Measurements from ENCODE around the gene DNAH7.

The DNAH7 gene

GRCh38 chr2:195820867-195821565 is 247.6 kb downstream of the DNAH7 start:
- H3K4me3 ChIP-seq: no peak overlapping the region
- no peak for TF ChIP-seq CTCF (IDR thresholded peaks at IDR 0.05)
- no peak for DNase-seq (ENCODE audit: low spot score)
- H3K27ac ChIP-seq: no peak overlapping the region

DNA sequence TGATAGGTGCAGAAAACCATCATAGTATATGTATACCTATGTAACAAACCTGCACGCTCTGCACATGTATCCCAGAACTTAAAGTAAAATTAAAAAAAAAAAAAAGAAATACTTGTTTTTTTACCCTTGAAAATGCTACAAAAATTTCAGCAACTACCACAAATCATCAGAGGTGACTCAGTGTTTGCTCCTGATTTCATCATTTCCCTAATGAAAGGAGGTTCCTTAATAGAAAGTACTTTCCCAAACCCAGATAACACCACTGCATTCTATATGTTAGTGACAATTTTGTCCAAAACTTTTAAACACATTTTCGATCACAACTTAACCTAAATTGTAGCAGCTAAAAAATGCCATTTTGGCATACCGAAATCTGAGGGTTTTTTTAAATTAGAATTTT is 248.3 kb downstream of the DNAH7 start:
- no peak for TF ChIP-seq CTCF (IDR thresholded peaks at IDR 0.05)
- H3K27ac ChIP-seq: no peak overlapping the region

GRCh38 chr2:195819276-195819675 is 249.4 kb downstream of the DNAH7 start:
- H3K4me3 ChIP-seq: no peak overlapping the region
- DNase-seq (ENCODE audit: low spot score): no peak
- H3K27ac ChIP-seq: no peak overlapping the region
- TF ChIP-seq CTCF (IDR thresholded peaks at IDR 0.05): no peak

More for the DNA sequence above, 248.3 kb downstream of the DNAH7 start:
- H3K4me3 ChIP-seq: no peak overlapping the region
- no peak for DNase-seq (ENCODE audit: low spot score)

- TF ChIP-seq CTCF (IDR thresholded peaks at IDR 0.05): no peak
- Histone ChIP-seq H3K4me3 (no peak overlapping the region), H3K27ac (no peak overlapping the region)
- no peak for DNase-seq (ENCODE audit: low spot score)
These were observed 250.1 kb downstream of the DNAH7 start for GRCh38 chr2:195818526-195818925.

- no peak for TF ChIP-seq CTCF (IDR thresholded peaks at IDR 0.05)
- Histone ChIP-seq H3K27ac (no peak overlapping the region), H3K4me3 (no peak overlapping the region)
- no peak for DNase-seq (ENCODE audit: low spot score)
These were observed 250.5 kb downstream of the DNAH7 start for GRCh38 chr2:195818106-195818505.

GRCh38 chr2:195815083-195815482 is 253.6 kb downstream of the DNAH7 start:
- Histone ChIP-seq H3K27ac (no peak overlapping the region), H3K4me3 (no peak overlapping the region)
- DNase-seq (ENCODE audit: low spot score): no peak
- no peak for TF ChIP-seq CTCF (IDR thresholded peaks at IDR 0.05)

GRCh38 chr2:195813421-195813820 is 255.2 kb downstream of the DNAH7 start:
- no peak for TF ChIP-seq CTCF (IDR thresholded peaks at IDR 0.05)
- no peak for DNase-seq (ENCODE audit: low spot score)
- Histone ChIP-seq H3K4me3 (no peak overlapping the region), H3K27ac (no peak overlapping the region)

All from coronary artery (tissue), 2 donors.